Tibial nerve (tissue), 4 donors: ENCODE results near the gene PDE6G. TPM values are rescaled to one million over a fixed set of nuclear protein-coding genes. Genes with fewer than 3 reads are reported as not detected.

Experiments
- DNase-seq, 2 donors: peaks; one replicate each; pipeline ENCODE4 v3.0.0-alpha.2; 2019; ENCODE audit warnings: low spot score in 2 of 2
- H3K27ac ChIP-seq, 4 donors: fragments of 200-600 bp; sonication (generic) in 3 of 4; one replicate each; pipeline ENCODE4 v1.5.1; 2017 to 2019; ENCODE audit warnings: mild to moderate bottlenecking in 1 of 4
- H3K27me3 ChIP-seq, 2 donors: fragments of 200-600 bp; sonication (generic) in 1 of 2; one replicate each; pipeline versions ENCODE4 v1.5.1 to v1.6.0; 2017 to 2019
- H3K36me3 ChIP-seq, 3 donors: fragments of 200-600 bp; sonication (generic); one replicate each; pipeline ENCODE4 v1.5.1; 2018 to 2019
- H3K4me1 ChIP-seq, 4 donors: fragments of 200-600 bp; sonication (generic) in 3 of 4; one replicate each; pipeline ENCODE4 v1.5.1; 2017 to 2019
- H3K4me3 ChIP-seq, 4 donors: fragments of 200-600 bp; sonication (generic) in 3 of 4; one replicate each; pipeline ENCODE4 v1.5.1; 2017 to 2019; ENCODE audit warnings: mild to moderate bottlenecking in 1 of 4, moderate library complexity in 1 of 4
- H3K9me3 ChIP-seq, 4 donors: fragments of 200-600 bp; sonication (generic) in 3 of 4; one replicate each; pipeline ENCODE4 v1.5.1; 2017 to 2019
- EP300 ChIP-seq, 2 donors: sonication (generic); formaldehyde crosslinking; IDR thresholded peaks; one replicate each; pipeline ENCODE4 v1.6.1; 2017; ENCODE audit warnings: antibody characterized with exemption in 2 of 2, mild to moderate bottlenecking in 1 of 2
- POLR2A ChIP-seq, 2 donors: fragments of 450-650 bp; IDR thresholded peaks; one replicate each; pipeline ENCODE4 v1.6.1; 2017; ENCODE audit warnings: antibody characterized with exemption in 2 of 2, mild to moderate bottlenecking in 2 of 2, moderate library complexity in 2 of 2
- WGBS, 2 donors: methylation state at CpG; one replicate each; pipeline ENCODE4 v1.1.5; 2018; 5-methylcytosine and 5-hydroxymethylcytosine counted together
- total RNA-seq, 4 donors: library from RNA; depleted of rRNA; stranded (reverse); fragments of >200 nt; gene quantifications; one replicate each; pipeline ENCODE4 v1.1.0, GENCODE V29; 2016
- TF ChIP-seq, protein P1 (sequence below), 5 experiments: fragments of 200-600 bp in 3 of 5; fragments of 450-650 bp in 2 of 5; sonication (generic) in 3 of 5; IDR thresholded peaks; one replicate each; pipeline ENCODE4 v1.5.1; 2016 to 2019; ENCODE audit warnings: antibody characterized with exemption in 5 of 5, mild to moderate bottlenecking in 3 of 5, moderate library complexity in 2 of 5

Gene PDE6G
- total RNA-seq, 4 donors from 2014 or later, result not detected

DNA sequence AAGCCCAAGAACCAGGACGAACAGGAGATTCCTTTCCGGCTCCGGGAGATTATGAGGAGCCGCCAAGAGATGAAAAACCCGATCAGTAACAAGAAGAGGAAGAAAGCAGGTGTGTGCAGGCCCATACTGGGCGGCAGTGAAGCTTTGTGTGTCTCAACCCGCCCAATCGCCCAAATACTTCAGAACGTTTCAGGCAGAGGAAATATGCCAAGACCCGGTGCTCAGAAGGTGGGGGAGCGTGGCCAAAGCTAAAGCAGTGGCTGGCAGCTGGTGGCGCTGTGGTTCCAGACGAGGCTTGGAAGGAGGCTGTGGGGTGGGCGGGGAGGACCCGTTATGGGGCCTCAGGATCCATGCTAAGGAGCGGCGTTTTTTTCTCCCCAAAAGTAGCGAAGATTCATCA lies 11.4 kb upstream of the PDE6G start:
- DNase-seq, result no peak
- H3K9me3 ChIP-seq, result no peaks in the 10 kb centered on the region
- WGBS, 2 donors, result 82 to 88% methylated on average over 18 of the region's 18 CpGs
- H3K4me3 ChIP-seq, result peak overlapping the region in 1 of 4 donors; percentile 99
- no peaks in the 10 kb centered on the region for H3K27me3 ChIP-seq
- H3K36me3 ChIP-seq, result peaks cover 0 to 49% (median 14%) of the 10 kb centered on the region in 3 donors
- TF ChIP-seq POLR2A (IDR thresholded peaks at IDR 0.05), result no peak
- TF ChIP-seq, protein P1, sequence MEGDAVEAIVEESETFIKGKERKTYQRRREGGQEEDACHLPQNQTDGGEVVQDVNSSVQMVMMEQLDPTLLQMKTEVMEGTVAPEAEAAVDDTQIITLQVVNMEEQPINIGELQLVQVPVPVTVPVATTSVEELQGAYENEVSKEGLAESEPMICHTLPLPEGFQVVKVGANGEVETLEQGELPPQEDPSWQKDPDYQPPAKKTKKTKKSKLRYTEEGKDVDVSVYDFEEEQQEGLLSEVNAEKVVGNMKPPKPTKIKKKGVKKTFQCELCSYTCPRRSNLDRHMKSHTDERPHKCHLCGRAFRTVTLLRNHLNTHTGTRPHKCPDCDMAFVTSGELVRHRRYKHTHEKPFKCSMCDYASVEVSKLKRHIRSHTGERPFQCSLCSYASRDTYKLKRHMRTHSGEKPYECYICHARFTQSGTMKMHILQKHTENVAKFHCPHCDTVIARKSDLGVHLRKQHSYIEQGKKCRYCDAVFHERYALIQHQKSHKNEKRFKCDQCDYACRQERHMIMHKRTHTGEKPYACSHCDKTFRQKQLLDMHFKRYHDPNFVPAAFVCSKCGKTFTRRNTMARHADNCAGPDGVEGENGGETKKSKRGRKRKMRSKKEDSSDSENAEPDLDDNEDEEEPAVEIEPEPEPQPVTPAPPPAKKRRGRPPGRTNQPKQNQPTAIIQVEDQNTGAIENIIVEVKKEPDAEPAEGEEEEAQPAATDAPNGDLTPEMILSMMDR (IDR thresholded peaks at IDR 0.05), result no peak
- no peak for TF ChIP-seq EP300 (IDR thresholded peaks at IDR 0.05)
- H3K27ac ChIP-seq, result no peak overlapping the region
- peaks cover 0 to 30% (median 12%) of the 10 kb centered on the region in 4 donors for H3K4me1 ChIP-seq

DNA sequence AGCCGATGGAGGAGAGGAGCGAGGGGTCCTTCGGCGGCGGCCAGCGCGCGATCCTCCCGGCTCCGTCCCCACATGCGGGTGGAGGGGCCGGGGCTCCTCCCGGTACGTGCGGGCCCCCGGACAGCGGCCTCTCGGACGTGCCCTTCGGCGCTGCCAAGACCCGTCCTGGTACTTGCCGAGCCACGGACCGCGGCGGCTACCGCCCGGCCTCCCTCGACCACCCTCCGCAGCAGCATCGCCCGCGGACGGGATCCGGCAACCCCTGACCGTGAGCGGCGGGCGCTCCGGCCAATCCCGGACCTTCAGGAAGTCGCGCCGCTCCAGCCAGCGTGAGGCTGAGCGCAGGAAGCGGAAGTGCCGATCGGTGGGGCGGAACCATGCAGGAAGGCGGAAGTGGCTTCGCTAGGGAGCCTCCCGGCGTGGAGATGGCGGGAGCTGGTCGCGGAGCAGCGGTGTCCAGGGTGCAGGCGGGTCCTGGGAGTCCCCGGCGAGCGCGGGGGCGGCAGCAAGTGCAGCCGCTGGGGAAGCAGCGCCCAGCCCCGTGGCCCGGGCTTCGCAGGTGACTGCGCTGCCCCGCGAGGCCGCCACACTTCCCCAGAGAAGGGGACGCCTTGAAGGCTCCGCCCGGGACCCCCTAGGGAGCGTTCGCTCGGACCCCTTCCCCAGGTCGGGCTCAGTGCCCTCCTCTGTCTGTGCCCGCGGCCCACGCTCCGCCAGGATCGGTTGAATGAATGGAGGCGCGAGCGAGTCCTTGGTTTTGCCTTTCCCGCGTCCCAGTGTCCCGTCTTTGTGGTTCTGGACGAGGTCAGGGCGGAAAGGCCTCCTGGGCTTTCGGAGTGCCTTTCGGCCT lies 10.2 kb upstream of the PDE6G start, which contains the start of the genes CCDC137 and OXLD1:
Gene CCDC137, plus strand, starts transcription at position 396 of the 850 bp plus-strand sequence. Its CDS starts 30 bp downstream, at position 426.
Gene OXLD1, minus strand, starts transcription at position 264 of the 850 bp plus-strand sequence. Its CDS starts 28 bp downstream, at position 236.
- H3K9me3 ChIP-seq, result no peaks in the 10 kb centered on the region
- H3K4me3 ChIP-seq, result peak within 1 kb of the TSS; percentile 69 to 100 (median 100)
- H3K36me3 ChIP-seq, result peaks cover 0 to 37% (median 14%) of the 10 kb centered on the region in 3 donors
- peak; percentile 28 to 69 for TF ChIP-seq POLR2A (IDR thresholded peaks at IDR 0.05)
- TF ChIP-seq, protein P1 (IDR thresholded peaks at IDR 0.05), result peak in 1 of 5 experiments; percentile 29
- peak; percentile 33 to 91 for TF ChIP-seq EP300 (IDR thresholded peaks at IDR 0.05)
- H3K4me1 ChIP-seq, result peaks cover 0 to 30% (median 12%) of the 10 kb centered on the region in 4 donors
- H3K27ac ChIP-seq, result peak within 1 kb of the TSS; percentile 44 to 94 (median 92)
- WGBS, 2 donors, result 0% methylated on average over 31 to 57 of the region's 96 CpGs
- DNase-seq, result peak; percentile 90 to 91
- no peaks in the 10 kb centered on the region for H3K27me3 ChIP-seq

DNA sequence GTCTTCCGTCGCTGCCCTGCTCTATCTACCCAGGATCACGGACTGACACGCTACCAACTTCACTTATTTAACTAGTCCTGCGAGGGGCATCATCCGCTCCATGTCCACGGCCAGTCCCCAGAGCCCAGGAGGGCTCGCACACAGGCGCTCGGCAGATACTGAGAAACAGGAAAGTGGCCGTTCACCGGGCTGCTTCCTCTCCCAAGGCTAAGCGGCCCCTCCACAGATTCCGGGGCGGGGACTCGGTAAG lies 9.7 kb upstream of the PDE6G start:
- 0% methylated on average over 14 to 16 of the region's 16 CpGs for WGBS, 2 donors
- Histone ChIP-seq H3K9me3 (no peaks in the 10 kb centered on the region), H3K27me3 (no peaks in the 10 kb centered on the region), H3K27ac (peak overlapping the region; percentile 44 to 94 (median 92)), H3K36me3 (peaks cover 0 to 31% (median 14%) of the 10 kb centered on the region in 3 donors), H3K4me3 (peak overlapping the region; percentile 69 to 100 (median 100)), H3K4me1 (peaks cover 0 to 30% (median 12%) of the 10 kb centered on the region in 4 donors)
- DNase-seq, result no peak
- no peak for TF ChIP-seq EP300 (IDR thresholded peaks at IDR 0.05)
- TF ChIP-seq, protein P1 (IDR thresholded peaks at IDR 0.05), result no peak
- no peak for TF ChIP-seq POLR2A (IDR thresholded peaks at IDR 0.05)

DNA sequence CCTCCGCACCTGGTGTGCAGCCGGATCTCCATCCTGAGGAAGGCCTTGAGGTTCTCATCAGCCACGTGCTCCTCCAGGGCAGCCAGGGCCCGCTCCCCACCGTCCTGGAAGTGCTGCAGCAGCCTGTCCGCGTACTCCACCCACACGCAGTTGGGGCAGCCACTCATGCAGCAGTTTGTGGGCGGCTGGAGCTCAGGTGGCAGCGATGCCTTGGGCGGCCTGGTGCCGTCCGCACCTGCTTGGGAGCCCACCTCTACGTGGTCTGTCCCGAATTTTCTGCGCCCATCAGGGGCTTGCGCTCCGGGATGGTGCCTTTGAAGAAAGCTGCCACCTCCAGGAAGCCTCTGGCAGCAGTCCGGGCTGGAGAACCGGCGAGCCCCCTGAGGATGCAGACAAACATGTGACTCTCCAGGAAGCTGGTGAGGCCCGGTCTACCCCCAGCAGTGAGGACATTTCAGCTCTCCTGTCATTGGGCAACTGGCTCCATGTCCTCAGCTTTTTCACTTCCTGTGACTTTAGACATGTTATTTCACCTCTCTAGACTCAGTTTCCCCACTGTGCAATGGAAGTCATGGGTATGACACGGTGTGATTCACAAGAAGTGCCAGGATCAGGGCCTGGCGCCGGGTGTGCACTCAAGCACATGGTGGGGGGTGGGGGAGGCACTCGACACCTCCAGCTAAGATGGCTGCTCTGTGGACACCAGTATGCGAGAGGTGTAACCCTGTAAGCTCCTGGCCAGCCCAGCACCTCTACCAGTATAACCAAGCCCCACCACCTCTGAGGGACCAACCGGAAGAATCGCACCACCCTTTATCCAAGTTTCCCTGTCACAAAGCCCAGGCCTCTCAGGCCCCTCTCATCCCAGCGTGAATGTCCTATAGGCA lies 9.1 kb upstream of the PDE6G start:
- Histone ChIP-seq H3K27me3 (no peaks in the 10 kb centered on the region), H3K27ac (peak overlapping the region in 3 of 4 donors; percentile 91 to 94 (median 93)), H3K36me3 (peaks cover 0 to 26% (median 9%) of the 10 kb centered on the region in 3 donors), H3K4me1 (peaks cover 0 to 30% (median 12%) of the 10 kb centered on the region in 4 donors), H3K4me3 (peak overlapping the region; percentile 69 to 100 (median 100)), H3K9me3 (no peaks in the 10 kb centered on the region)
- 54 to 66% methylated on average over 18 to 29 of the region's 30 CpGs for WGBS, 2 donors
- TF ChIP-seq, protein P1 (IDR thresholded peaks at IDR 0.05), result no peak
- TF ChIP-seq POLR2A (IDR thresholded peaks at IDR 0.05) (no peak), EP300 (IDR thresholded peaks at IDR 0.05) (no peak)
- no peak for DNase-seq
